IMR-90 (cell line): ENCODE data around the gene CUL4A. TPM values are rescaled to one million over a fixed set of nuclear protein-coding genes. Genes with fewer than 3 reads are reported as not detected.
A peak's percentile ranks its signal among the peaks of the same experiment; 100 is the strongest.

Source experiments
- ATAC-seq: fragments of 200-7000 bp; cut with Tn5 transposase; 2 replicates; pipeline ENCODE4 v1.9.1; 2020; ENCODE audit warnings: low read depth, mild to moderate bottlenecking, moderate library complexity
- BruUV-seq: library from RNA; stranded (reverse); fragments of 400-500 nt; replicated peaks from 2 replicates; lab custom pipeline; 2021; lab: Mats Ljungman, UMichigan
- CTCF ChIA-PET: fragments of 300-600 bp; formaldehyde crosslinking; extraction: SDS; loops from one replicate; lab custom pipeline; 2021; ENCODE audit warnings: antibody characterized with exemption; lab: Yijun Ruan, JAX
- POLR2A ChIA-PET: fragments of 300-600 bp; sonication (Branson Sonifier 250); formaldehyde crosslinking; loops from one replicate; lab custom pipeline; 2022; ENCODE audit warnings: antibody characterized with exemption; ENCODE audit not compliant: unreplicated experiment; lab: Charles Lee
- DNase-seq: peaks from one replicate; pipeline ENCODE4 v3.0.0; 2013
- H2AFZ ChIP-seq: replicated peaks from 2 replicates; pipeline ENCODE3; 2013; ENCODE audit warnings: low read length, mild to moderate bottlenecking; ENCODE audit not compliant: poor library complexity
- H2AK5ac ChIP-seq: 2 replicates; pipeline ENCODE4 v1.6.1; 2013; ENCODE audit warnings: low read depth, low read length, inconsistent platforms
- H2AK9ac ChIP-seq: replicated peaks from 2 replicates; pipeline ENCODE3; 2013; ENCODE audit warnings: mild to moderate bottlenecking, low read depth, low read length, moderate library complexity; ENCODE audit not compliant: poor library complexity
- H2BK120ac ChIP-seq: 2 replicates; pipeline ENCODE4 v1.6.1; 2013; ENCODE audit warnings: low read depth, low read length, inconsistent platforms
- H2BK15ac ChIP-seq: 3 replicates; pipeline ENCODE4 v1.6.1; 2013; ENCODE audit warnings: low read depth, low read length, inconsistent platforms
- H2BK20ac ChIP-seq: 2 replicates; pipeline ENCODE4 v1.6.1; 2013; ENCODE audit warnings: low read depth, mild to moderate bottlenecking, inconsistent platforms, low read length, moderate library complexity
- H2BK5ac ChIP-seq: 2 replicates; pipeline ENCODE4 v1.6.1; 2013; ENCODE audit warnings: mild to moderate bottlenecking, low read depth, low read length, inconsistent platforms; ENCODE audit not compliant: poor library complexity, severe bottlenecking
- H3K14ac ChIP-seq: replicated peaks from 2 replicates; pipeline ENCODE4 v1.6.1; 2013; ENCODE audit warnings: low read depth, low read length, inconsistent platforms
- H3K18ac ChIP-seq: 2 replicates; pipeline ENCODE4 v1.6.1; 2013; ENCODE audit warnings: low read depth, low read length, control low read depth
- H3K23ac ChIP-seq: 2 replicates; pipeline ENCODE4 v1.6.1; 2013; ENCODE audit warnings: low read depth, low read length, inconsistent platforms
- H3K27ac ChIP-seq: 2 replicates; pipeline ENCODE4 v1.5.1; 2013; ENCODE audit warnings: mild to moderate bottlenecking, control low read depth, low read length; ENCODE audit not compliant: insufficient read depth
- H3K27me3 ChIP-seq: 2 replicates; pipeline ENCODE4 v1.6.1; 2013; ENCODE audit warnings: low read length; ENCODE audit not compliant: control insufficient read depth, insufficient read depth
- H3K36me3 ChIP-seq: 2 replicates; pipeline ENCODE4 v1.6.1; 2013; ENCODE audit warnings: low read length, mixed read lengths; ENCODE audit not compliant: control insufficient read depth, insufficient read depth
- H3K4ac ChIP-seq: 2 replicates; pipeline ENCODE4 v1.6.1; 2013; ENCODE audit warnings: low read depth, low read length, inconsistent platforms
- H3K4me1 ChIP-seq: 2 replicates; pipeline ENCODE4 v1.6.1; 2013; ENCODE audit warnings: low read length, mixed read lengths; ENCODE audit not compliant: control insufficient read depth, insufficient read depth
- H3K4me2 ChIP-seq: 2 replicates; pipeline ENCODE4 v1.6.1; 2013; ENCODE audit warnings: low read depth, mild to moderate bottlenecking, control low read depth, low read length, moderate library complexity
- H3K4me3 ChIP-seq: 2 replicates; pipeline ENCODE4 v1.5.1; 2013; ENCODE audit warnings: low read depth, mild to moderate bottlenecking, control low read depth, low read length, moderate library complexity; ENCODE audit not compliant: insufficient read depth
- H3K56ac ChIP-seq: 2 replicates; pipeline ENCODE4 v1.6.1; 2013; ENCODE audit warnings: low read length, inconsistent platforms; ENCODE audit not compliant: insufficient read depth; ENCODE audit errors: extremely low read depth
- H3K79me1 ChIP-seq, 2 experiments: 2 replicates each; pipeline ENCODE4 v1.6.1; 2013; ENCODE audit warnings: low read length in 2 of 2, inconsistent platforms in 1 of 2, low read depth in 1 of 2
- H3K9ac ChIP-seq: 2 replicates; pipeline ENCODE4 v1.6.1; 2013; ENCODE audit warnings: low read depth, low read length, control low read depth
- H3K9me1 ChIP-seq: 2 replicates; pipeline ENCODE4 v1.6.1; 2013; ENCODE audit warnings: low read length, inconsistent platforms; ENCODE audit not compliant: insufficient read depth
- H3K9me3 ChIP-seq: 2 replicates; pipeline ENCODE4 v1.6.1; 2013; ENCODE audit warnings: low read length; ENCODE audit not compliant: control insufficient read depth, insufficient read depth
- H4K20me1 ChIP-seq: 2 replicates; pipeline ENCODE4 v1.6.1; 2013; ENCODE audit warnings: low read length, inconsistent platforms; ENCODE audit not compliant: insufficient read depth
- H4K5ac ChIP-seq: 2 replicates; pipeline ENCODE4 v1.6.1; 2013; ENCODE audit warnings: mild to moderate bottlenecking, low read depth, low read length, control low read depth
- H4K8ac ChIP-seq, 2 experiments: 2 replicates each; pipeline ENCODE4 v1.6.1; 2013; ENCODE audit warnings: low read depth in 2 of 2, low read length in 2 of 2, control low read depth in 1 of 2, inconsistent platforms in 1 of 2
- H4K91ac ChIP-seq: 2 replicates; pipeline ENCODE4 v1.6.1; 2013; ENCODE audit warnings: low read depth, low read length, inconsistent platforms; ENCODE audit not compliant: insufficient read depth
- BHLHE40 ChIP-seq: fragments of 150-350 bp; IDR thresholded peaks from 2 replicates; pipeline ENCODE4 v1.6.1; 2016; ENCODE audit warnings: mild to moderate bottlenecking, low read depth, low read length
- CEBPB ChIP-seq: IDR thresholded peaks from 2 replicates; pipeline ENCODE4 v1.6.1; 2012; ENCODE audit warnings: low read depth, low read length, improper control_type of control experiment
- CHD1 ChIP-seq: IDR thresholded peaks from 2 replicates; pipeline ENCODE4 v1.6.1; 2012; ENCODE audit warnings: low read depth, low read length, improper control_type of control experiment
- FOS ChIP-seq: fragments of 150-350 bp; IDR thresholded peaks from 2 replicates; pipeline ENCODE4 v1.6.1; 2016; ENCODE audit warnings: low read depth, low read length
- MAFK ChIP-seq: IDR thresholded peaks from 2 replicates; pipeline ENCODE4 v1.6.1; 2012; ENCODE audit warnings: low read depth, low read length, improper control_type of control experiment
- MXI1 ChIP-seq: IDR thresholded peaks from 2 replicates; pipeline ENCODE4 v1.6.1; 2012; ENCODE audit warnings: low read depth, mild to moderate bottlenecking, low read length, moderate library complexity, borderline replicate concordance
- NFE2L2 ChIP-seq: fragments of 150-350 bp; IDR thresholded peaks from 2 replicates; pipeline ENCODE4 v1.6.1; 2016; ENCODE audit warnings: low read depth, mild to moderate bottlenecking, low read length
- POLR2A ChIP-seq: IDR thresholded peaks from 2 replicates; pipeline ENCODE4 v1.6.1; 2012; ENCODE audit warnings: mild to moderate bottlenecking, low read depth, low read length
- RFX5 ChIP-seq: IDR thresholded peaks from 2 replicates; pipeline ENCODE4 v1.8.0; 2012; ENCODE audit warnings: low read depth, mild to moderate bottlenecking, low read length, moderate library complexity
- WGBS, 2 experiments: methylation state at CpG; one replicate each; pipeline versions ENCODE4 v1.1.5 to v1.1.7; 2013; ENCODE audit warnings: missing lambda C conversion rate in 2 of 2; ENCODE audit not compliant: insufficient read length in 1 of 2; ENCODE audit errors: extremely low coverage in 2 of 2; 5-methylcytosine and 5-hydroxymethylcytosine counted together
- dilution Hi-C: fragments of 300-500 bp; cut with HindIII; formaldehyde crosslinking; loops from one replicate; pipeline ENCODE4 v1.14.3; 2018; ENCODE audit warnings: low sequenced_read_pairs; ENCODE audit not compliant: unreplicated experiment
- in situ Hi-C: fragments of 300-500 bp; cut with MboI; formaldehyde crosslinking; loops from 3 replicates; pipeline ENCODE4 v1.14.3; 2019; ENCODE audit warnings: low sequenced_read_pairs, inconsistent platforms, mixed read lengths
- intact Hi-C: fragments of 100-400 bp; cut with micrococcal nuclease; formaldehyde crosslinking; loops from 2 replicates; pipeline ENCODE4 v1.10.0; 2022
- polyA plus RNA-seq, 3 experiments: library from polyadenylated mRNA; depleted of rRNA; stranded (reverse); fragments of >200 nt; gene quantifications; 2 replicates each; pipeline ENCODE4 v1.2.3, GENCODE V29; 2012; ENCODE audit warnings: low replicate concordance in 1 of 3
- total RNA-seq: library from RNA; depleted of rRNA; stranded (reverse); fragments of >200 nt; gene quantifications from 2 replicates; pipeline ENCODE4 v1.2.3, GENCODE V29; 2012
- TF ChIP-seq, protein P1 (sequence below): conservative IDR thresholded peaks from 2 replicates; pipeline ENCODE4 v1.5.1; 2012; ENCODE audit warnings: mild to moderate bottlenecking, low read depth, low read length, improper control_type of control experiment
- TF ChIP-seq, protein P2 (sequence below): fragments of 150-350 bp; IDR thresholded peaks from 2 replicates; pipeline ENCODE4 v1.6.1; 2016; ENCODE audit warnings: low read depth, mild to moderate bottlenecking, low read length, moderate library complexity, borderline replicate concordance

Gene CUL4A
- total and polyA plus RNA-seq, 2 of the 4 experiments (the other 2 are of a cell fraction): 86.0 to 146 TPM

DNA sequence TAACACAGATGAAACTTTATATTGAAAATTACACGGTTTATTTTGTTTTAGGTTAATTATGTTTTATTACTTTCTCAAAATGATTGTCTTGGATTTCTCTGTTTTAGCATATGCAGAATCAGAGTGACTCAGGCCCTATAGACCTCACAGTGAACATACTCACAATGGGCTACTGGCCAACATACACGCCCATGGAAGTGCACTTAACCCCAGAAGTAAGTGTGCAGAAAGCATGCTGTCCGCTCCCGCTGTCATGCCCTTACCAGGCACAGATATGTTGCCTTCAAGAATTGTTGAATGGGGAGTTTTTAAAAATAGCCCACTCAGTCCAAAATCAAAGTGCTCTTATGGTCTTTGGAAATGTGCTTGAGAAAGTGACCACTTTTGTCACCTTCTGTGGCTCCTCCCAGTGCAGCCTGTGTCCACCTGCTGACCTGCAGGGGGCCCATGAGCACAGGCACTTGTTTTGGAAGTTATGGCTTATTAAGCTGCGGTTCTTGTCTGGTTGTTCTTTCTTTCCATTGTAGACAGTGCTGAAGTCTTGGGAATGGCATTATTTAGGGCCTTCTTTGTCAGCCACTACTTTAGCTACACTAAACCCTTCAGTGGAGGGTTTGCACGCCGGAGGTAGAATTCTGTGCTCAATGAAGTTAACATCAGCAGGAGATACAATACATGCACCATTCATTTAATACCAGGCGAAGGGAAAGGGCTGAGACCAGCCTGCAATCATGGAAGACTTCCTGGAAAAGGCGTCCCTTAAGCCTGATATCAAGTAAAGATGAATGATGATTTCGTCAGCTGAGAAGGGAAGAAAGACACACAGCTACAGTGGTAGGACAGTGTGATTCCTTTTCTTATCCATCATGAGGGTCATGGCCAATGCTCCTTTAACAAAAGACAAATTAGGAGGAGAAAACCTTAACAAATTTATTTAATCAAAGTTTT is 36.7 kb downstream of the CUL4A start (continued):
- no peak for TF ChIP-seq RFX5

DNA sequence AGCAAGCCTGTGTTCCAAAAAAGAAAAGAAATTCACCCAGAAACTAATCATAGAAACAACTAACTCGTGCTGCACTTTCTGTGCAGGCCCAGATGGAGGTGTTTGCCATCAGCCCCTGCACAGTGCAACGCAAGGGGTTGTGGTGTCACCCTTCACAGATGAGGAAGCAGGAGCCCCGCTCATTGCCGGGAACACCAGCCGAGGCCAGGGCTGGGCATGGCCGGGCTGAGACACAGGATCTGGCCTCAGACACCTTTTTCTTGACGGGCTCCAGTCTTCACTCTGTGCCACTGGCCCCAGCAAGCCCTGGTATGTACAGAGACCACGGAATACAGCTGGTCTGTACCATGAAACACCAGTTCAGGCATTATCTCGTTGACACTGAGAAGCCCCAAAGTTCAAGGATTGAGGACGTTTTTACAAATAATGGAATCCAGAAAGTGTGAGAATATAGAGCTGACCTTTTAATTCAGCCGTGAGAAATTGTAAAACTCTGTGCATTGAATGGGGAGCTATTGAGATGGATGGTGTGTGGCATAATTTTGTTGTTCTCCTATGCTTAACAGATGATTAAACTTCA is 43.2 kb downstream of the CUL4A start:
- H3K23ac ChIP-seq: no peak overlapping the region
- H3K9me3 ChIP-seq: no peaks in the 10 kb centered on the region
- ChIA-PET POLR2A (no interaction called here), CTCF (interaction anchor here (0.7 kb wide), 1 partner anchor 9 kb away, joined by 3 read pairs; no protein-coding TSS in a partner anchor)
- no peaks in the 10 kb centered on the region; the same call in 1 of the 2 replicates for H3K4me1 ChIP-seq
- intact Hi-C loops: no loop called here
- no TSS peak for BruUV-seq
- no peak overlapping the region for H3K4me2 ChIP-seq
- H2BK20ac ChIP-seq: no peak overlapping the region
- H2BK15ac ChIP-seq: no peak overlapping the region
- H3K27ac ChIP-seq: no peak overlapping the region
- H4K8ac ChIP-seq: no peak overlapping the region
- no peak overlapping the region for H2AK9ac ChIP-seq
- no peak overlapping the region for H3K9ac ChIP-seq
- no peak overlapping the region for H2AK5ac ChIP-seq
- no peak overlapping the region for H2BK120ac ChIP-seq
- 18% methylated on average over 7 of the region's 11 CpGs; no CpG with 5 or more reads in 1 of the 2 experiments for WGBS, 2 experiments
- no peak overlapping the region for H3K4ac ChIP-seq
- H3K14ac ChIP-seq: no peak overlapping the region
- dilution Hi-C loops: no loop called here
- H2BK5ac ChIP-seq: no peak overlapping the region
- H3K56ac ChIP-seq: no peak overlapping the region
- H3K79me1 ChIP-seq: peaks cover 11 to 28% of the 10 kb centered on the region in 2 experiments; a peak in 3 of 4 replicates
- no peak overlapping the region for H4K91ac ChIP-seq
- no peak overlapping the region for H2AFZ ChIP-seq
- H4K20me1 ChIP-seq: no peaks in the 10 kb centered on the region
- peak; percentile 35; the same call in 1 of the 2 replicates for ATAC-seq
- DNase-seq: no peak
- peaks cover 60% of the 10 kb centered on the region for H3K36me3 ChIP-seq
- H3K4me3 ChIP-seq: no peak overlapping the region
- H4K5ac ChIP-seq: no peak overlapping the region
- no peaks in the 10 kb centered on the region; the same call in 1 of the 2 replicates for H3K9me1 ChIP-seq
- no peak overlapping the region for H3K18ac ChIP-seq
- in situ Hi-C loops: no loop called here
- H3K27me3 ChIP-seq: no peaks in the 10 kb centered on the region
- TF ChIP-seq, protein P1, sequence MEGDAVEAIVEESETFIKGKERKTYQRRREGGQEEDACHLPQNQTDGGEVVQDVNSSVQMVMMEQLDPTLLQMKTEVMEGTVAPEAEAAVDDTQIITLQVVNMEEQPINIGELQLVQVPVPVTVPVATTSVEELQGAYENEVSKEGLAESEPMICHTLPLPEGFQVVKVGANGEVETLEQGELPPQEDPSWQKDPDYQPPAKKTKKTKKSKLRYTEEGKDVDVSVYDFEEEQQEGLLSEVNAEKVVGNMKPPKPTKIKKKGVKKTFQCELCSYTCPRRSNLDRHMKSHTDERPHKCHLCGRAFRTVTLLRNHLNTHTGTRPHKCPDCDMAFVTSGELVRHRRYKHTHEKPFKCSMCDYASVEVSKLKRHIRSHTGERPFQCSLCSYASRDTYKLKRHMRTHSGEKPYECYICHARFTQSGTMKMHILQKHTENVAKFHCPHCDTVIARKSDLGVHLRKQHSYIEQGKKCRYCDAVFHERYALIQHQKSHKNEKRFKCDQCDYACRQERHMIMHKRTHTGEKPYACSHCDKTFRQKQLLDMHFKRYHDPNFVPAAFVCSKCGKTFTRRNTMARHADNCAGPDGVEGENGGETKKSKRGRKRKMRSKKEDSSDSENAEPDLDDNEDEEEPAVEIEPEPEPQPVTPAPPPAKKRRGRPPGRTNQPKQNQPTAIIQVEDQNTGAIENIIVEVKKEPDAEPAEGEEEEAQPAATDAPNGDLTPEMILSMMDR: no peak
- TF ChIP-seq CEBPB (no peak), POLR2A (no peak), NFE2L2 (no peak), MAFK (no peak), MXI1 (no peak), FOS (no peak), RFX5 (no peak), BHLHE40 (no peak), CHD1 (no peak)
- TF ChIP-seq, protein P2, sequence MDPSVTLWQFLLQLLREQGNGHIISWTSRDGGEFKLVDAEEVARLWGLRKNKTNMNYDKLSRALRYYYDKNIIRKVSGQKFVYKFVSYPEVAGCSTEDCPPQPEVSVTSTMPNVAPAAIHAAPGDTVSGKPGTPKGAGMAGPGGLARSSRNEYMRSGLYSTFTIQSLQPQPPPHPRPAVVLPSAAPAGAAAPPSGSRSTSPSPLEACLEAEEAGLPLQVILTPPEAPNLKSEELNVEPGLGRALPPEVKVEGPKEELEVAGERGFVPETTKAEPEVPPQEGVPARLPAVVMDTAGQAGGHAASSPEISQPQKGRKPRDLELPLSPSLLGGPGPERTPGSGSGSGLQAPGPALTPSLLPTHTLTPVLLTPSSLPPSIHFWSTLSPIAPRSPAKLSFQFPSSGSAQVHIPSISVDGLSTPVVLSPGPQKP: no peak
